Measurements from ENCODE around the gene PRR36. TPM values are rescaled to one million over a fixed set of nuclear protein-coding genes. Genes with fewer than 3 reads are reported as not detected.
A peak's percentile ranks its signal among the peaks of the same experiment; 100 is the strongest.

PRR36 gene
- total RNA-seq, 4 donors from 2014 or later, result 0.52 TPM; not detected in 3

DNA sequence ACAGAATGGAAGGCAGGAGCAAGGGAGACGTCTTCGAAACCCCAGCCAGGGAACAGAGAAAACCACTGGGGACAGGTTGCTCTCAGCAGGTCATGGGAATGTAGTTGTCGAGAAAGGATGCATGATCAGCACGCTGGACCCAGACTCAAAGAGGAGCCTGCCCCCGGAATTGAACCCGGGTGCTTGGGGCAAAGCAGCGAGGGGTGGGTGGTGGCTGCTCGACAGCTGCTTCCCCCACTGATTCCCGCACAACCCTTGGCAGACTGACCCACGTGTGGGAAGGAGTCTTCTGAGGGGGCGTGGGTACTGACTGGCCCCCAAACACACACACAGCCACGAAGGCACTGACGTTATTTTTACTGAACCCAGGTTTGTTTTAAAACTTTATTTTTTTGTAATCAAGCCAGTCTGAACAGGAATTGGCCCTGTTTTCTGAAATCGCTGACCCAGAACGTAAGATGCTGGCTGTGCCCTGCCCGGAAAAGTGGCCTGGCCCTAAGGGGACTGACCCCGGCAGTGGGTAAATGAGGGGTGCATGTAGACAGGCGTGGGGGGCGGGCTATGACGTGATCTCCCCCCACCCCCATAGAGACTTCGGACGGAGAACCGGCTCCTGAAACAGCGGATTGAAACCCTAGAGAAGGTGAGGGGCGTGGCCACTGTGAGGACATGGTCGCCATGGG, 18.6 kb downstream of the PRR36 start:
- no peak for TF ChIP-seq POLR2AphosphoS5 (IDR thresholded peaks at IDR 0.05)
- no peaks in the 10 kb centered on the region for H3K9me3 ChIP-seq
- intact Hi-C loops (cut with DNase I), result no loop called here
- H3K27me3 ChIP-seq, result peaks cover 0 to 63% (median 2%) of the 10 kb centered on the region in 4 donors
- peaks cover 4 to 9% (median 8%) of the 10 kb centered on the region in 4 donors for H3K4me1 ChIP-seq
- no peak for DNase-seq (ENCODE audit: extremely low spot score)
- no peak overlapping the region for H3K27ac ChIP-seq (replicated peaks in 1 of 4)
- WGBS, result 88% methylated on average over 26 of the region's 26 CpGs
- peaks cover 0 to 50% (median 25%) of the 10 kb centered on the region in 4 donors for H3K36me3 ChIP-seq
- no peak overlapping the region for H3K4me3 ChIP-seq

DNA sequence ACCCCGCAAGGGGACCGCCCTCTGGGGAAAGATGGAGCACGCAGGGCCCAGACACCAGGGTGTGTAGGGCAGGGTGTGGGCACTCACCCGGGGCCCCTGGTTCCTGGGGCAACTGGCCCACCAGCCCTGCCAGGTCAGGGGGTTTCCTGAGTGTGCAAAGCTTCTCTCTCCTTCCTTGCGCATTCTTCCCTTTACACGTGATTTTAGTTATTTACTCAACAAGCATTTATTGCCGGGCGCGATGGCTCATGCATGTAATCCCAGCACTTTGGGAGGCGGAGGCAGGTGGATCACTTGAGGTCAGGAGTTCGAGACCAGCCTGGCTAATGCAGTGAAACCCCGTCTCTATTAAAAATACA, 20.4 kb downstream of the PRR36 start:
- DNase-seq (ENCODE audit: extremely low spot score), result no peak
- Histone ChIP-seq H3K27ac (replicated peaks in 1 of 4) (no peak overlapping the region), H3K4me1 (peaks cover 8 to 11% (median 9%) of the 10 kb centered on the region in 4 donors), H3K4me3 (no peak overlapping the region), H3K27me3 (peaks cover 0 to 44% (median 0%) of the 10 kb centered on the region in 4 donors), H3K9me3 (no peaks in the 10 kb centered on the region), H3K36me3 (peaks cover 0 to 44% (median 17%) of the 10 kb centered on the region in 4 donors)
- WGBS, result 90% methylated on average over 11 of the region's 12 CpGs
- intact Hi-C loops (cut with DNase I), result loop anchor here (2.0 kb wide), 1 partner anchor 147 kb away; no protein-coding TSS in a partner anchor
- TF ChIP-seq POLR2AphosphoS5 (IDR thresholded peaks at IDR 0.05) (no peak), EP300 (IDR thresholded peaks at IDR 0.05) (no peak), POLR2A (IDR thresholded peaks at IDR 0.05; ENCODE audit: low read depth) (no peak)
- TF ChIP-seq, protein P1, sequence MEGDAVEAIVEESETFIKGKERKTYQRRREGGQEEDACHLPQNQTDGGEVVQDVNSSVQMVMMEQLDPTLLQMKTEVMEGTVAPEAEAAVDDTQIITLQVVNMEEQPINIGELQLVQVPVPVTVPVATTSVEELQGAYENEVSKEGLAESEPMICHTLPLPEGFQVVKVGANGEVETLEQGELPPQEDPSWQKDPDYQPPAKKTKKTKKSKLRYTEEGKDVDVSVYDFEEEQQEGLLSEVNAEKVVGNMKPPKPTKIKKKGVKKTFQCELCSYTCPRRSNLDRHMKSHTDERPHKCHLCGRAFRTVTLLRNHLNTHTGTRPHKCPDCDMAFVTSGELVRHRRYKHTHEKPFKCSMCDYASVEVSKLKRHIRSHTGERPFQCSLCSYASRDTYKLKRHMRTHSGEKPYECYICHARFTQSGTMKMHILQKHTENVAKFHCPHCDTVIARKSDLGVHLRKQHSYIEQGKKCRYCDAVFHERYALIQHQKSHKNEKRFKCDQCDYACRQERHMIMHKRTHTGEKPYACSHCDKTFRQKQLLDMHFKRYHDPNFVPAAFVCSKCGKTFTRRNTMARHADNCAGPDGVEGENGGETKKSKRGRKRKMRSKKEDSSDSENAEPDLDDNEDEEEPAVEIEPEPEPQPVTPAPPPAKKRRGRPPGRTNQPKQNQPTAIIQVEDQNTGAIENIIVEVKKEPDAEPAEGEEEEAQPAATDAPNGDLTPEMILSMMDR (IDR thresholded peaks at IDR 0.05), result no peak

DNA sequence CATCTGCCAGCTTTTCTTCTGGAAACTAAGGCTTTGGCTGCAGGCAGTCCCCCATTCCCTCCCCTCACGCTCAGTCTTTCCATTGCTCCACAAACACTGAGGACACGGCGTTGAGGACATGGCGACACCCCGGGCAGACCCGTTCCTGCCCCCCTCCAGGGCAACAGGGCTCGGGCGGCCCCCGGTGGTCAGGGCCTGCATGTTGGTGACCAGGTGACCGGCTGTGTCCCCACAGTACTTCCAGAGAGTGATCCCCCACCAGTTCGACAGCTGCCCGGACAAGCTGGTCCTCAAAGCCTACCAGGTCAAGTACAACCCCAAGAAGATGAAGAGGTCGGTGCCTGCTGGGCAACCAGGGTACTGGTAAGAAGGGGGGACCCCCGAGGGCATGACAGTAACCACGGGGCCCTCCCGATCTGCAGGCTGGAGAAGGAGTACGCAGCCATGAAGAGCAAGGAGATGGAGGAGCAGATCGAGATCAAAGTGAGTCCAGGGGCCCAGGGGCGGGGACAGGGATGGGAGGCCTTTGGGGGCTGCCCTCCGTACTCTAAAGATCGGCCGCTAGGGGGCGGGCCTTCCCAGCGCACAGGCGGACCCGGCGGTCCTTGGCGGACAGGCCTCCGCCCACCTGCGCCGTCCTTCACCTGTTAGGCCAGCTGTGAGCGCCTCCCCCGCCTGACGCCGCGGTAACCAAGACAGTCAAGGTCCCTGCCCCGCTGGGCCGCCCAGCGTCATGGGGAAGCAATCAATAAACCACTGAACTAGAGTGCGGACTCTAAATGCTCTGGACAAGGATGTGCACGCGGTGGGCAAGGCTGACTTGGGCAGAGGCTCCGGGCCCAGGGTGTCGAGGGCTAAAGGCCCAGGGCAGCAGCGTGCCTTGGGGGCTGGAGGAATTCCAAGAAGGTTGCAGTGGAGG, 21.1 kb downstream of the PRR36 start:
- 45% methylated on average over 13 of the region's 45 CpGs for WGBS
- DNase-seq (ENCODE audit: extremely low spot score), result no peak
- intact Hi-C loops (cut with DNase I), result loop anchor here (2.0 kb wide), 1 partner anchor 148 kb away; no protein-coding TSS in a partner anchor

DNA sequence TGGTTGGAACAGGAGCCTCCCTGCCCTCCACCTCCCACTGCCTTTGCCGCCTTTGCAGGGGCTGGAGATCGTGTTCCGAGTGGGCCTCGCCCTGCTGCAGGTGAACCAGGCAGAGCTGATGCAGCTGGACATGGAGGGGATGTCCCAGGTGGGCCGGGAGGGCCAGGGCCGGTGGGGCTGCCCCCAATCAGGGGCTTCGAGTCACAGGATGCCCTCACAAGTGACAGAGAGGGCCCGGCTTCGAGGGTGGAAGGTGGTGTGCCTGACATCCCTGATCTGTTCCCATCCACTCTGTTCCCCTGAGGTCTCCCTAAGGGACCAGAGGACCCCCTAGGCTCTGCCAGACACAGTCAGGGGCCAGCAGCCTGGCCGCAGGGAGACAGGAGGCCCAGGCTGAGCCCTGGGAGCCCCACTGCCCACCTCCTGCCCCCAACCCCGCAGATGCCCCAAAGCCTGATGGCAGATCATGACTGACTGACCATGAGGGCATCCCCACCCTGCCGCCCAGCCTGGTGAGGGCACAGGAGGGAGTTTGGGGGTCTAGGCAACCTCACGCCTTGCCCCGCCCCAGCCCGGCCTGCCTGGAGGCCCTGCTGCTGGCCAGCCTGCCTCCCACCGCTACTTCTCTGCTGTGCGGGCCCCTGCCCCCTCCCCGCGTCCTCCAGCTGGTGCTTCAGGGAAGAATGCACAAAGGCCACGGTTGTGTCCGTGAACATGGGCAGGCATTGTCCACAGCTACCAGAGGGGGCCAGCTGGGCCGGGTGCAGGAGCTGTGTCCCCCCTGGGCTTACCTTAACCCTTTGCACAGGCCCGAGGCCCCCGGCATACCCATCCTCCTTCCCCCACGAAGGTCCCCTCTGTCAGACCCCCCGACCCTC, 22.3 kb downstream of the PRR36 start:
- TF ChIP-seq POLR2A (IDR thresholded peaks at IDR 0.05; ENCODE audit: low read depth), result no peak
- Histone ChIP-seq H3K9me3 (no peaks in the 10 kb centered on the region), H3K4me1 (peaks cover 8 to 11% (median 9%) of the 10 kb centered on the region in 4 donors), H3K27me3 (peaks cover 0 to 25% (median 0%) of the 10 kb centered on the region in 4 donors), H3K4me3 (no peak overlapping the region), H3K27ac (replicated peaks in 1 of 4) (peak overlapping the region in 1 of 4 donors; percentile 22), H3K36me3 (peaks cover 0 to 28% (median 14%) of the 10 kb centered on the region in 4 donors)
- WGBS, result 74% methylated on average over 6 of the region's 26 CpGs
- intact Hi-C loops (cut with DNase I), result loop anchor here (2.0 kb wide), 1 partner anchor 149 kb away; no protein-coding TSS in a partner anchor
- no peak for DNase-seq (ENCODE audit: extremely low spot score)

More for the DNA sequence above, 21.1 kb downstream of the PRR36 start:
- Histone ChIP-seq H3K27me3 (peaks cover 0 to 38% (median 0%) of the 10 kb centered on the region in 4 donors), H3K4me3 (no peak overlapping the region), H3K36me3 (peaks cover 0 to 39% (median 13%) of the 10 kb centered on the region in 4 donors), H3K4me1 (peaks cover 8 to 11% (median 9%) of the 10 kb centered on the region in 4 donors), H3K9me3 (no peaks in the 10 kb centered on the region), H3K27ac (replicated peaks in 1 of 4) (no peak overlapping the region)
- no peak for TF ChIP-seq POLR2A (IDR thresholded peaks at IDR 0.05; ENCODE audit: low read depth)
- TF ChIP-seq, protein P1 (IDR thresholded peaks at IDR 0.05), result peak; percentile 64 to 81 (median 75)
- peak in 1 of 2 donors; percentile 23 for TF ChIP-seq POLR2AphosphoS5 (IDR thresholded peaks at IDR 0.05)
- no peak for TF ChIP-seq EP300 (IDR thresholded peaks at IDR 0.05)

DNA sequence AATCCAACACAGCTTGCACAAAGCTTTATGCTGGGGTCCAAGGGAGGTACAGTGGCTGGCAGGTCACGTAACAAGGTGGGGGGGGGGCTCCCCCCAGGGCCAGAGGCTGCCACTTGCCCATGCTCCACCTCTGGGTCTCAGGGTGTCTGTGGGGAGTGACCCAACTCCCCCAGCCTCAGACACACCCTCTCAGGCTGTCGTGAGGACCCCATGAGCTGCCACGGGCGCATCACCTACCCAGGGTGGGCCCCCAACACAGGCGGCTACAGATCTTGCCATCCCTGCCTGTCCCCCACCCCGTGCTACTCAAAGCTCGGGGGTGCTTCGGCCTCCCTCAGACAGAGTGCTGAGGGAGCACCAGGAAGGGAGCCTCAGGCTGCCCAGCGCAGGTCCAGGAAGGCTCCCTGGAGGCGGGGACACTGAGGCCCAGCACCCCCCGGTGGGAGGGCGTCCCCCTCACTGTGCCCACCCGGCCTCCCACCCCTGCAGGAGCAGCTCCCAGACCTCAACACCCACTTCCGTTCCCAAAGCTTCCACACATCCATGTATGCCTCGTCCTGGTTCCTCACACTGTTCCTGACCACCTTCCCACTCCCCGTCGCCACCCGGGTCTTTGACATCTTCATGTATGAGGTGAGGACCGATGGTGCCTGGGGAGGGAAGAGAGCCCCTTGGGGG, 23.1 kb downstream of the PRR36 start:
- no peaks in the 10 kb centered on the region for H3K9me3 ChIP-seq
- H3K4me3 ChIP-seq, result no peak overlapping the region
- intact Hi-C loops (cut with DNase I), result no loop called here
- no peak for TF ChIP-seq EP300 (IDR thresholded peaks at IDR 0.05)
- TF ChIP-seq, protein P1 (IDR thresholded peaks at IDR 0.05), result no peak
- TF ChIP-seq POLR2AphosphoS5 (IDR thresholded peaks at IDR 0.05), result no peak
- no peak for TF ChIP-seq POLR2A (IDR thresholded peaks at IDR 0.05; ENCODE audit: low read depth)
- H3K36me3 ChIP-seq, result peaks cover 0 to 24% (median 10%) of the 10 kb centered on the region in 4 donors
- peaks cover 0 to 18% (median 0%) of the 10 kb centered on the region in 4 donors for H3K27me3 ChIP-seq
- no peak overlapping the region for H3K27ac ChIP-seq (replicated peaks in 1 of 4)
- H3K4me1 ChIP-seq, result peaks cover 8 to 11% (median 9%) of the 10 kb centered on the region in 4 donors
- DNase-seq (ENCODE audit: extremely low spot score), result no peak
- WGBS, result 94% methylated on average over 19 of the region's 19 CpGs

Data from esophagus muscularis mucosa (tissue), 4 donors.